Heart left ventricle (tissue), 16 donors: Measurements from ENCODE around the gene NOXA1. TPM values are rescaled to one million over a fixed set of nuclear protein-coding genes. Genes with fewer than 3 reads are reported as not detected.

Experiments used
- ATAC-seq, 4 donors: fragments of 200-7000 bp; cut with Tn5 transposase; one replicate each; pipeline ENCODE4 v1.9.1; 2020 to 2022; ENCODE audit warnings: moderate library complexity in 4 of 4, mild to moderate bottlenecking in 3 of 4, moderate number of reproducible peaks in 1 of 4
- DNase-seq, 5 donors: peaks; one replicate each; pipeline ENCODE4 v3.0.0-alpha.2; 2020
- H3K27ac ChIP-seq, 12 donors: fragments of 200-600 bp; sonication (generic) in 4 of 12; one replicate each; pipeline versions ENCODE4 v1.5.0 to v1.8.0; 2016 to 2022; ENCODE audit warnings: mild to moderate bottlenecking in 2 of 12
- H3K27me3 ChIP-seq, 9 donors: fragments of 200-600 bp; sonication (generic) in 2 of 9; one replicate each; pipeline versions ENCODE4 v1.5.1 to v1.8.0; 2016 to 2022; ENCODE audit warnings: mild to moderate bottlenecking in 3 of 9
- H3K36me3 ChIP-seq, 9 donors: fragments of 200-600 bp; sonication (generic) in 2 of 9; one replicate each; pipeline versions ENCODE4 v1.5.0 to v1.8.0; 2018 to 2022; ENCODE audit warnings: mild to moderate bottlenecking in 2 of 9
- H3K4me1 ChIP-seq, 12 donors: fragments of 200-600 bp; sonication (generic) in 4 of 12; one replicate each; pipeline versions ENCODE4 v1.5.0 to v1.8.0; 2016 to 2022; ENCODE audit warnings: mild to moderate bottlenecking in 3 of 12
- H3K4me3 ChIP-seq, 12 donors: fragments of 200-600 bp; sonication (generic) in 4 of 12; one replicate each; pipeline versions ENCODE4 v1.5.0 to v1.8.0; 2017 to 2022; ENCODE audit warnings: mild to moderate bottlenecking in 9 of 12, moderate library complexity in 4 of 12
- H3K9me3 ChIP-seq, 12 donors: fragments of 200-600 bp; sonication (generic) in 4 of 12; one replicate each; pipeline versions ENCODE4 v1.5.0 to v1.8.0; 2016 to 2022; ENCODE audit warnings: mild to moderate bottlenecking in 1 of 12
- CTCF ChIP-seq, 12 donors: fragments of 200-600 bp; sonication (generic) in 4 of 12; IDR thresholded peaks; one replicate each; pipeline versions ENCODE4 v1.5.0 to v1.8.0; 2018 to 2022; ENCODE audit warnings: antibody characterized with exemption in 12 of 12, mild to moderate bottlenecking in 5 of 12
- POLR2A ChIP-seq, 2 donors: fragments of 450-650 bp; IDR thresholded peaks; one replicate each; pipeline ENCODE4 v1.6.1; 2017; ENCODE audit warnings: antibody characterized with exemption in 2 of 2, mild to moderate bottlenecking in 2 of 2, moderate library complexity in 2 of 2
- WGBS, 4 donors: extraction: QIAGEN DNeasy Blood & Tissue Kit in 2 of 4; methylation state at CpG; one replicate each; pipeline versions ENCODE4 v1.1.5 to v1.1.7; 2013 to 2018; 5-methylcytosine and 5-hydroxymethylcytosine counted together
- intact Hi-C, 10 donors: fragments of 100-400 bp; cut with DNase I; formaldehyde crosslinking; loops; one replicate each; pipeline versions ENCODE4 v1.11.1 to v1.14.2; 2022
- polyA plus RNA-seq, 2 donors: library from polyadenylated mRNA; stranded (reverse); fragments of 200-250 nt; gene quantifications; one replicate each; pipeline ENCODE4 v1.2.3, GENCODE V29; 2013
- total RNA-seq, 9 donors: library from RNA; depleted of rRNA in 2 of 9; stranded (reverse); fragments of >200 nt in 2 of 9; fragmentation: NEBNext Ultra II Directional in 3 of 9; extraction: Animal tissue kit (Norgen Biotek cat#: 25700) in 3 of 9; gene quantifications; one replicate each; pipeline versions ENCODE4 v1.1.0 to v1.2.4, GENCODE V29; 2016 to 2023
- donor health status: ischemic (EF 13 %, LVEDD 7.1; RV severe dilation, severe dysfunction).
- donor health status: healthy with polysubstance abuse.
- donor health status: DM: no; HTN: yes; CAD: no.
- donor health status: DM: no; HTN: no; CAD: no.
- donor health status: ischemic (EF 25% LVEDD 6.9; RV normal size, moderate dysfunction).
- donor health status: ischemic (EF 25% LVEDD 5.7; RV mildly dilated, moderate dysfunction).
- donor health status: healthy.
- donor health status: DM: yes; HTN: yes; CAD: no.
- donor health status: ischemic (EF 35%, LVEDD 5.7; RV mildly dilated, moderate dysfunction).
- donor health status: nonischemic (EF 11% LVEDD 7.7; RV severe dilation, severe dysfunction).
- donor health status: DM: yes; HTN: yes; CAD: no.
- donor health status: PGD.
- donor health status: ischemic (EF 29% LVEDD 5.4; RV normal size, mild dysfunction).
- donor health status: nonischemic (EF 23%, LVEDD 6.1; RV moderate dilation, normal function).

Gene NOXA1
- total and polyA plus RNA-seq, 11 donors, result 0.44 to 5.5 (median 2.7) TPM

GRCh38 chr9:137446851-137447471, 23.8 kb downstream of the NOXA1 start:
- Histone ChIP-seq H3K36me3 (peaks cover 0 to 12% (median 3%) of the 10 kb centered on the region in 9 donors), H3K27ac (no peak overlapping the region), H3K4me1 (peaks cover 0 to 13% (median 0%) of the 10 kb centered on the region in 12 donors), H3K9me3 (no peaks in the 10 kb centered on the region), H3K27me3 (peaks cover 0 to 26% (median 0%) of the 10 kb centered on the region in 9 donors), H3K4me3 (no peak overlapping the region)
- no peak for TF ChIP-seq CTCF (IDR thresholded peaks at IDR 0.05)
- 79 to 83% (median 82%) methylated on average over 18 to 21 of the region's 21 CpGs for WGBS, 4 donors
- intact Hi-C loops, result loop anchor here in 1 of 10 donors (2.0 kb wide), 1 partner anchor 152 kb away; no protein-coding TSS in a partner anchor
- DNase-seq, result peak in 3 of 5 donors; percentile 24 to 56 (median 27)
- ATAC-seq, result peak in 2 of 4 donors; percentile 18 to 19

- TF ChIP-seq CTCF (IDR thresholded peaks at IDR 0.05) (no peak), POLR2A (IDR thresholded peaks at IDR 0.05) (no peak)
- Histone ChIP-seq H3K27ac (no peak overlapping the region), H3K4me3 (no peak overlapping the region), H3K27me3 (peaks cover 0 to 17% (median 0%) of the 10 kb centered on the region in 9 donors), H3K36me3 (peaks cover 0 to 12% (median 3%) of the 10 kb centered on the region in 9 donors), H3K9me3 (no peaks in the 10 kb centered on the region), H3K4me1 (peaks cover 0 to 14% (median 0%) of the 10 kb centered on the region in 12 donors)
- intact Hi-C loops, result loop anchor here in 1 of 10 donors (2.0 kb wide), 1 partner anchor 153 kb away; no protein-coding TSS in a partner anchor
- peak in 3 of 5 donors; percentile 21 to 62 (median 26) for DNase-seq
- 82 to 87% (median 87%) methylated on average over 5 to 27 of the region's 27 CpGs for WGBS, 4 donors
- peak in 1 of 4 donors; percentile 4 for ATAC-seq
These were observed 24.8 kb downstream of the NOXA1 start for GRCh38 chr9:137447722-137448601.

GRCh38 chr9:137448602-137448962, 25.4 kb downstream of the NOXA1 start:
- peak in 3 of 5 donors; percentile 11 to 51 (median 14) for DNase-seq
- 86 to 95% (median 92%) methylated on average over 9 to 16 of the region's 16 CpGs for WGBS, 4 donors
- H3K27me3 ChIP-seq, result peaks cover 0 to 11% (median 0%) of the 10 kb centered on the region in 9 donors
- H3K27ac ChIP-seq, result no peak overlapping the region
- no peak overlapping the region for H3K4me3 ChIP-seq
- no peak for ATAC-seq
- no peaks in the 10 kb centered on the region for H3K9me3 ChIP-seq
- no peak for TF ChIP-seq POLR2A (IDR thresholded peaks at IDR 0.05)
- TF ChIP-seq CTCF (IDR thresholded peaks at IDR 0.05), result no peak
- H3K4me1 ChIP-seq, result peaks cover 0 to 21% (median 0%) of the 10 kb centered on the region in 12 donors
- intact Hi-C loops, result no loop called here
- peaks cover 0 to 16% (median 3%) of the 10 kb centered on the region in 9 donors for H3K36me3 ChIP-seq
